ENCODE results near the gene HOXB13.

Gene HOXB13

DNA sequence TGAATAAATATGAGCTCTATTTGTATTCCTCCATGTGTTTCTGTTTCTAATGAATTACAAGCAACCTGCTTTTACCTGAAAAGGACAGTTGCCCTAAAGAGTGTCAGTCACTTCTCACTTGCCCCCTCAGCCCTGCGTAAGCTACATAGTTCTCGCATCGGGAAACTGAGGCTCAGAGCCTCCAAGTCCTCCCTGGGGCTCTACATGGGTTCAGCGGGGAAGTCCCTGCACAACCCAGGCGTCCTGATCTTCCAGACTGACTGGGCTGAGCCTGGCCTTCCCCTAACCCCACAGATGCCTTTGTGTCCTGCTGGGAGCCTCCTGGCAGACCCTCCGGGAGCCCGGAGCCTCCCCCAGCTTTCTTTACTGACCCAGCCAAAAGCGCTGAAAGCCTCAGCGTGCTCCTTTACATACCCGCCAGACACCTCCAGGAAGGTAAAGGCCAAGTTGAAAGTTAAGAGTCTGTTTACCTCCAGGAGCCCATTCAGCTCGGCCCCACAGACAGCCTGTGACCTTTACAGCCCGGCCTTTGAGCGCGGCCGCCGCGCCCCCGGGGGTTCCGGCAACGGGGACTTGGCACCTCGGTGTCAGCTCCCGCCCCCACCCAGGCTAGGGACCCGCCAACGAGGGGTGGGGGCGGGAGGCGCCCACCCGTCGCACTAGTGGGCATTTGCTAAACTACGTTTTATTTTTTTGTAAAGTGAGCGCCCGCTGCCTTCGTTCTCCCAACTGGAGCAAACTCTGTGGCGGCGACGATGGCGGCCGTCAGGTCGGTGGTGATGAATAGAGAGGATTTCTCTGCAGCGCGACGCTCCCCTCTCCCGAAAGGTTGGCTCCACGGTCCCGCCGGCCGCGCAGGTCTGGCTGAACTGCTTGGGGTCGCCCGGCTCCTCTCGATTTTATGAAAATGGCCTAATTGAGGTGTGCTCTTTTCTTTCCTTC, 4.4 kb upstream of the HOXB13 start:
- TF ChIP-seq, protein P1, sequence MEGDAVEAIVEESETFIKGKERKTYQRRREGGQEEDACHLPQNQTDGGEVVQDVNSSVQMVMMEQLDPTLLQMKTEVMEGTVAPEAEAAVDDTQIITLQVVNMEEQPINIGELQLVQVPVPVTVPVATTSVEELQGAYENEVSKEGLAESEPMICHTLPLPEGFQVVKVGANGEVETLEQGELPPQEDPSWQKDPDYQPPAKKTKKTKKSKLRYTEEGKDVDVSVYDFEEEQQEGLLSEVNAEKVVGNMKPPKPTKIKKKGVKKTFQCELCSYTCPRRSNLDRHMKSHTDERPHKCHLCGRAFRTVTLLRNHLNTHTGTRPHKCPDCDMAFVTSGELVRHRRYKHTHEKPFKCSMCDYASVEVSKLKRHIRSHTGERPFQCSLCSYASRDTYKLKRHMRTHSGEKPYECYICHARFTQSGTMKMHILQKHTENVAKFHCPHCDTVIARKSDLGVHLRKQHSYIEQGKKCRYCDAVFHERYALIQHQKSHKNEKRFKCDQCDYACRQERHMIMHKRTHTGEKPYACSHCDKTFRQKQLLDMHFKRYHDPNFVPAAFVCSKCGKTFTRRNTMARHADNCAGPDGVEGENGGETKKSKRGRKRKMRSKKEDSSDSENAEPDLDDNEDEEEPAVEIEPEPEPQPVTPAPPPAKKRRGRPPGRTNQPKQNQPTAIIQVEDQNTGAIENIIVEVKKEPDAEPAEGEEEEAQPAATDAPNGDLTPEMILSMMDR (IDR thresholded peaks at IDR 0.05; ENCODE audit: low read depth, low read length), result no peak
- no peak for TF ChIP-seq EZH2phosphoT487 (IDR thresholded peaks at IDR 0.05; ENCODE audit: low read depth)
- Histone ChIP-seq H3K4me3 (ENCODE audit: low read length) (no peak overlapping the region), H4K20me1 (ENCODE audit: insufficient read depth, low read length) (no peaks in the 10 kb centered on the region), H3K36me3 (replicated peaks; ENCODE audit: low read depth, low read length) (no peaks in the 10 kb centered on the region), H3K4me2 (ENCODE audit: low read length) (no peak overlapping the region), H3K4me1 (ENCODE audit: low read length) (peaks cover 9% of the 10 kb centered on the region; the same call in 1 of the 2 replicates), H3K27ac (ENCODE audit: low read length) (no peak overlapping the region), H3K27me3 (ENCODE audit: low read depth, low read length) (peaks cover 32% of the 10 kb centered on the region), H3K9ac (ENCODE audit: low read length) (no peak overlapping the region), H2AFZ (ENCODE audit: low read depth, low read length) (no peak overlapping the region), H3K79me2 (ENCODE audit: low read length) (no peaks in the 10 kb centered on the region), H3K9me3 (ENCODE audit: insufficient read depth, low read length) (no peaks in the 10 kb centered on the region)

- Histone ChIP-seq H3K4me1 (ENCODE audit: low read length) (peaks cover 9% of the 10 kb centered on the region; the same call in 1 of the 2 replicates), H3K36me3 (replicated peaks; ENCODE audit: low read depth, low read length) (no peaks in the 10 kb centered on the region), H3K9ac (ENCODE audit: low read length) (no peak overlapping the region), H3K9me3 (ENCODE audit: insufficient read depth, low read length) (no peaks in the 10 kb centered on the region), H3K27ac (ENCODE audit: low read length) (no peak overlapping the region), H3K27me3 (ENCODE audit: low read depth, low read length) (peaks cover 27% of the 10 kb centered on the region), H4K20me1 (ENCODE audit: insufficient read depth, low read length) (no peaks in the 10 kb centered on the region), H3K79me2 (ENCODE audit: low read length) (no peaks in the 10 kb centered on the region), H3K4me3 (ENCODE audit: low read length) (no peak overlapping the region), H2AFZ (ENCODE audit: low read depth, low read length) (no peak overlapping the region), H3K4me2 (ENCODE audit: low read length) (no peak overlapping the region)
- TF ChIP-seq, protein P1 (IDR thresholded peaks at IDR 0.05; ENCODE audit: low read depth, low read length), result no peak
- TF ChIP-seq EZH2phosphoT487 (IDR thresholded peaks at IDR 0.05; ENCODE audit: low read depth), result no peak
These were observed 2.8 kb upstream of the HOXB13 start for GRCh38 chr17:48731355-48731754.

GRCh38 chr17:48730240-48730550, 1.6 kb upstream of the HOXB13 start:
- no peak overlapping the region for H3K4me2 ChIP-seq (ENCODE audit: low read length)
- no peak overlapping the region for H3K9ac ChIP-seq (ENCODE audit: low read length)
- H3K27ac ChIP-seq (ENCODE audit: low read length), result no peak overlapping the region
- no peaks in the 10 kb centered on the region for H3K9me3 ChIP-seq (ENCODE audit: insufficient read depth, low read length)
- peaks cover 15% of the 10 kb centered on the region for H3K27me3 ChIP-seq (ENCODE audit: low read depth, low read length)
- H2AFZ ChIP-seq (ENCODE audit: low read depth, low read length), result no peak overlapping the region
- peaks cover 9% of the 10 kb centered on the region; the same call in 1 of the 2 replicates for H3K4me1 ChIP-seq (ENCODE audit: low read length)
- H4K20me1 ChIP-seq (ENCODE audit: insufficient read depth, low read length), result no peaks in the 10 kb centered on the region
- H3K4me3 ChIP-seq (ENCODE audit: low read length), result no peak overlapping the region
- no peaks in the 10 kb centered on the region for H3K36me3 ChIP-seq (replicated peaks; ENCODE audit: low read depth, low read length)
- H3K79me2 ChIP-seq (ENCODE audit: low read length), result no peaks in the 10 kb centered on the region
- no peak for TF ChIP-seq EZH2phosphoT487 (IDR thresholded peaks at IDR 0.05; ENCODE audit: low read depth)
- TF ChIP-seq, protein P1 (IDR thresholded peaks at IDR 0.05; ENCODE audit: low read depth, low read length), result no peak

GRCh38 chr17:48729335-48730239, 1.0 kb upstream of the HOXB13 start:
- Histone ChIP-seq H3K4me1 (ENCODE audit: low read length) (peaks cover 9% of the 10 kb centered on the region; the same call in 1 of the 2 replicates), H3K9ac (ENCODE audit: low read length) (peak overlapping the region; percentile 16; the same call in 1 of the 2 replicates), H3K27ac (ENCODE audit: low read length) (no peak overlapping the region), H3K27me3 (ENCODE audit: low read depth, low read length) (peaks cover 9% of the 10 kb centered on the region), H3K4me3 (ENCODE audit: low read length) (peak overlapping the region; percentile 60), H3K36me3 (replicated peaks; ENCODE audit: low read depth, low read length) (no peaks in the 10 kb centered on the region), H3K4me2 (ENCODE audit: low read length) (peak overlapping the region; percentile 56), H4K20me1 (ENCODE audit: insufficient read depth, low read length) (no peaks in the 10 kb centered on the region), H3K79me2 (ENCODE audit: low read length) (no peaks in the 10 kb centered on the region), H2AFZ (ENCODE audit: low read depth, low read length) (peak overlapping the region; percentile 82; the same call in 1 of the 2 replicates), H3K9me3 (ENCODE audit: insufficient read depth, low read length) (no peaks in the 10 kb centered on the region)
- TF ChIP-seq, protein P1 (IDR thresholded peaks at IDR 0.05; ENCODE audit: low read depth, low read length), result no peak
- no peak for TF ChIP-seq EZH2phosphoT487 (IDR thresholded peaks at IDR 0.05; ENCODE audit: low read depth)

All from OCI-LY3 (cell line).